ENCODE measurements around the gene ADCY10.

ADCY10 gene

GRCh38 chr1:167923324-167924056, 9.6 kb upstream of the ADCY10 start:
- Histone ChIP-seq H3K27me3 (ENCODE audit: insufficient read depth, poor library complexity, severe bottlenecking) (no peaks in the 10 kb centered on the region), H3K9me3 (ENCODE audit: severe bottlenecking) (no peaks in the 10 kb centered on the region), H3K4me3 (ENCODE audit: severe bottlenecking) (no peak overlapping the region), H3K4me1 (ENCODE audit: insufficient read depth, poor library complexity, severe bottlenecking) (peaks cover 12% of the 10 kb centered on the region), H3K27ac (ENCODE audit: poor library complexity, severe bottlenecking) (no peak overlapping the region), H3K36me3 (ENCODE audit: low read depth) (no peaks in the 10 kb centered on the region)
- DNase-seq (ENCODE audit: low spot score) = no peak
- ATAC-seq (ENCODE audit: low read depth) = no peak
- TF ChIP-seq CTCF (IDR thresholded peaks at IDR 0.05; ENCODE audit: poor library complexity, severe bottlenecking) = no peak

GRCh38 chr1:167922611-167923074, 8.7 kb upstream of the ADCY10 start:
- Histone ChIP-seq H3K27ac (ENCODE audit: poor library complexity, severe bottlenecking) (no peak overlapping the region), H3K36me3 (ENCODE audit: low read depth) (peaks cover 5% of the 10 kb centered on the region; the same call in 1 of the 2 replicates), H3K4me1 (ENCODE audit: insufficient read depth, poor library complexity, severe bottlenecking) (peaks cover 12% of the 10 kb centered on the region), H3K27me3 (ENCODE audit: insufficient read depth, poor library complexity, severe bottlenecking) (no peaks in the 10 kb centered on the region), H3K9me3 (ENCODE audit: severe bottlenecking) (no peaks in the 10 kb centered on the region), H3K4me3 (ENCODE audit: severe bottlenecking) (no peak overlapping the region)
- ATAC-seq (ENCODE audit: low read depth) = no peak
- no peak for DNase-seq (ENCODE audit: low spot score)
- TF ChIP-seq CTCF (IDR thresholded peaks at IDR 0.05; ENCODE audit: poor library complexity, severe bottlenecking) = no peak

- Histone ChIP-seq H3K9me3 (ENCODE audit: severe bottlenecking) (no peaks in the 10 kb centered on the region), H3K27ac (ENCODE audit: poor library complexity, severe bottlenecking) (no peak overlapping the region), H3K4me3 (ENCODE audit: severe bottlenecking) (no peak overlapping the region), H3K4me1 (ENCODE audit: insufficient read depth, poor library complexity, severe bottlenecking) (peaks cover 12% of the 10 kb centered on the region), H3K27me3 (ENCODE audit: insufficient read depth, poor library complexity, severe bottlenecking) (no peaks in the 10 kb centered on the region), H3K36me3 (ENCODE audit: low read depth) (peaks cover 5% of the 10 kb centered on the region; the same call in 1 of the 2 replicates)
- no peak for DNase-seq (ENCODE audit: low spot score)
- ATAC-seq (ENCODE audit: low read depth) = no peak
- no peak for TF ChIP-seq CTCF (IDR thresholded peaks at IDR 0.05; ENCODE audit: poor library complexity, severe bottlenecking)
Measured at GRCh38 chr1:167922023-167922422, 8.1 kb upstream of the ADCY10 start.

- H3K27ac ChIP-seq (ENCODE audit: poor library complexity, severe bottlenecking) = no peak overlapping the region
- H3K4me1 ChIP-seq (ENCODE audit: insufficient read depth, poor library complexity, severe bottlenecking) = peaks cover 3% of the 10 kb centered on the region
- DNase-seq (ENCODE audit: low spot score) (no peak), ATAC-seq (ENCODE audit: low read depth) (no peak)
- no peaks in the 10 kb centered on the region for H3K27me3 ChIP-seq (ENCODE audit: insufficient read depth, poor library complexity, severe bottlenecking)
- H3K4me3 ChIP-seq (ENCODE audit: severe bottlenecking) = no peak overlapping the region
- peaks cover 5% of the 10 kb centered on the region; the same call in 1 of the 2 replicates for H3K36me3 ChIP-seq (ENCODE audit: low read depth)
- H3K9me3 ChIP-seq (ENCODE audit: severe bottlenecking) = no peaks in the 10 kb centered on the region
- TF ChIP-seq CTCF (IDR thresholded peaks at IDR 0.05; ENCODE audit: poor library complexity, severe bottlenecking) = no peak
Measured at GRCh38 chr1:167916766-167917511, 3.0 kb upstream of the ADCY10 start.

Measured in RWPE2 (cell line).